H1 (cell line): Measurements from ENCODE around the gene NPR1. TPM values are rescaled to one million over a fixed set of nuclear protein-coding genes. Genes with fewer than 3 reads are reported as not detected.

Experiments
- CTCF ChIA-PET: fragments of 300-600 bp; sonication (Branson Sonifier 250); formaldehyde crosslinking; loops from one replicate; lab custom pipeline; 2021; ENCODE audit not compliant: partially characterized antibody; lab: Charles Lee
- POLR2A ChIA-PET: fragments of 300-600 bp; sonication (Branson Sonifier 250); formaldehyde crosslinking; loops from one replicate; lab custom pipeline; 2021; ENCODE audit warnings: inconsistent platforms; ENCODE audit not compliant: partially characterized antibody; lab: Charles Lee
- DNase-seq, 2 experiments: peaks; one replicate each; pipeline versions ENCODE4 v3.0.0 to v3.0.0-alpha.2; 2010 to 2022; ENCODE audit warnings: low spot score in 2 of 2, low read depth in 1 of 2, mixed read lengths in 1 of 2
- FAIRE-seq: peaks from 2 replicates; lab custom pipeline; 2011; peaks lifted over from hg19 to GRCh38; lab: Jason Lieb, UNC
- H2AFZ ChIP-seq: 2 replicates; pipeline ENCODE4 v1.8.1; 2012; ENCODE audit warnings: low read length, inconsistent platforms
- H2AK5ac ChIP-seq: 2 replicates; pipeline ENCODE4 v1.6.1; 2013; ENCODE audit warnings: low read depth, low read length
- H2BK120ac ChIP-seq: replicated peaks from 2 replicates; pipeline ENCODE3; 2013; ENCODE audit warnings: low read depth, low read length, inconsistent platforms
- H2BK12ac ChIP-seq: 2 replicates; pipeline ENCODE4 v1.6.1; 2013; ENCODE audit warnings: low read depth, low read length
- H2BK15ac ChIP-seq: 2 replicates; pipeline ENCODE4 v1.6.1; 2013; ENCODE audit warnings: low read length
- H2BK20ac ChIP-seq: 2 replicates; pipeline ENCODE4 v1.6.1; 2013; ENCODE audit warnings: low read length
- H2BK5ac ChIP-seq: 2 replicates; pipeline ENCODE4 v1.6.1; 2013; ENCODE audit warnings: low read depth, low read length
- H3K14ac ChIP-seq: 2 replicates; pipeline ENCODE4 v1.6.1; 2013; ENCODE audit warnings: inconsistent platforms; ENCODE audit not compliant: insufficient read length
- H3K18ac ChIP-seq: 2 replicates; pipeline ENCODE4 v1.6.1; 2013; ENCODE audit warnings: low read length; ENCODE audit errors: extremely low read depth
- H3K23ac ChIP-seq: 2 replicates; pipeline ENCODE4 v1.6.1; 2013; ENCODE audit warnings: inconsistent platforms; ENCODE audit not compliant: insufficient read length
- H3K23me2 ChIP-seq: 2 replicates; pipeline ENCODE4 v1.6.1; 2013; ENCODE audit warnings: low read depth, low read length
- H3K27ac ChIP-seq: 2 replicates; pipeline ENCODE4 v1.6.1; 2011; ENCODE audit warnings: low read depth, low read length, inconsistent platforms
- H3K27me3 ChIP-seq, 4 experiments: replicated peaks in 1 of 4; 1 replicate in 1 of 4; 2 replicates in 3 of 4; pipeline versions ENCODE4 v1.6.1 to v1.8.1; 2011 to 2013; ENCODE audit warnings: low read length in 3 of 4, mild to moderate bottlenecking in 3 of 4, inconsistent platforms in 2 of 4, mixed read lengths in 2 of 4, moderate library complexity in 1 of 4; ENCODE audit not compliant: control insufficient read depth in 3 of 4, insufficient read depth in 3 of 4; ENCODE audit errors: extremely low read depth in 1 of 4
- H3K36me3 ChIP-seq, 4 experiments: 2 replicates each; pipeline versions ENCODE4 v1.6.1 to v1.8.1; 2011 to 2013; ENCODE audit warnings: mild to moderate bottlenecking in 4 of 4, low read length in 3 of 4, moderate library complexity in 2 of 4, control low read depth in 1 of 4, inconsistent platforms in 1 of 4; ENCODE audit not compliant: insufficient read depth in 4 of 4, control insufficient read depth in 2 of 4
- H3K4ac ChIP-seq: replicated peaks from 2 replicates; pipeline ENCODE3; 2013; ENCODE audit warnings: low read length, low read depth, mixed read lengths, inconsistent platforms; ENCODE audit not compliant: insufficient read length
- H3K4me1 ChIP-seq, 4 experiments: replicated peaks in 1 of 4; 1 replicate in 1 of 4; 2 replicates in 3 of 4; pipeline versions ENCODE4 v1.6.1 to v1.8.1; 2011 to 2013; ENCODE audit warnings: low read length in 3 of 4, inconsistent platforms in 2 of 4, mixed read lengths in 1 of 4; ENCODE audit not compliant: insufficient read depth in 4 of 4, control insufficient read depth in 3 of 4
- H3K4me2 ChIP-seq, 2 experiments: 2 replicates each; pipeline versions ENCODE4 v1.6.1 to v1.8.1; 2011 to 2013; ENCODE audit warnings: low read depth in 2 of 2, low read length in 2 of 2, control low read depth in 1 of 2, inconsistent platforms in 1 of 2, mild to moderate bottlenecking in 1 of 2; ENCODE audit not compliant: insufficient read depth in 1 of 2
- H3K4me3 ChIP-seq, 4 experiments: fragments of 200-600, 300-600 bp in 1 of 4; sonication (generic), shearing (Covaris generic), sonication (Bioruptor Twin) in 1 of 4; 2 replicates each; pipeline versions ENCODE4 v1.5.1 to v1.8.1; 2011 to 2016; ENCODE audit warnings: low read length in 4 of 4, low read depth in 3 of 4, control low read depth in 2 of 4, inconsistent platforms in 2 of 4, mild to moderate bottlenecking in 2 of 4, mixed read lengths in 1 of 4, moderate library complexity in 1 of 4; ENCODE audit not compliant: insufficient read depth in 2 of 4; ENCODE audit errors: extremely low read depth in 1 of 4
- H3K56ac ChIP-seq: replicated peaks from 2 replicates; pipeline ENCODE3; 2013; ENCODE audit warnings: low read depth, mild to moderate bottlenecking, mixed read lengths, low read length, inconsistent platforms; ENCODE audit not compliant: insufficient read length
- H3K79me1 ChIP-seq: 2 replicates; pipeline ENCODE4 v1.6.1; 2013; ENCODE audit warnings: low read depth, low read length, control low read depth
- H3K79me2 ChIP-seq, 2 experiments: 2 replicates each; pipeline versions ENCODE4 v1.6.1 to v1.8.1; 2012 to 2013; ENCODE audit warnings: low read length in 2 of 2, mild to moderate bottlenecking in 2 of 2, inconsistent platforms in 1 of 2; ENCODE audit not compliant: insufficient read depth in 2 of 2, control insufficient read depth in 1 of 2
- H3K9ac ChIP-seq, 4 experiments: replicated peaks in 1 of 4; 1 replicate in 1 of 4; 2 replicates in 3 of 4; pipeline versions ENCODE4 v1.6.1 to v1.8.1; 2011 to 2013; ENCODE audit warnings: low read depth in 3 of 4, low read length in 3 of 4, control low read depth in 2 of 4, mild to moderate bottlenecking in 2 of 4, moderate library complexity in 2 of 4, inconsistent platforms in 1 of 4; ENCODE audit errors: extremely low read depth in 1 of 4
- H3K9me3 ChIP-seq, 2 experiments: 2 replicates each; pipeline versions ENCODE4 v1.6.1 to v1.8.1; 2012 to 2013; ENCODE audit warnings: mild to moderate bottlenecking in 2 of 2, moderate library complexity in 2 of 2, control low read depth in 1 of 2, inconsistent platforms in 1 of 2, low read depth in 1 of 2, low read length in 1 of 2, mixed read lengths in 1 of 2; ENCODE audit not compliant: insufficient read depth in 2 of 2
- H4K20me1 ChIP-seq, 2 experiments: replicated peaks in 1 of 2; 2 replicates each; pipeline versions ENCODE3 to v1.8.1; 2011 to 2013; ENCODE audit warnings: inconsistent platforms in 2 of 2, low read length in 2 of 2, mild to moderate bottlenecking in 1 of 2; ENCODE audit not compliant: insufficient read depth in 2 of 2, control insufficient read depth in 1 of 2
- H4K5ac ChIP-seq: 2 replicates; pipeline ENCODE4 v1.6.1; 2013; ENCODE audit warnings: low read length, low read depth, mixed read lengths, inconsistent platforms; ENCODE audit not compliant: insufficient read length
- H4K8ac ChIP-seq: 2 replicates; pipeline ENCODE4 v1.8.0; 2013; ENCODE audit warnings: mild to moderate bottlenecking, moderate library complexity, low read length, inconsistent platforms; ENCODE audit not compliant: insufficient read depth; ENCODE audit errors: extremely low read depth
- H4K91ac ChIP-seq: replicated peaks from 2 replicates; pipeline ENCODE3; 2013; ENCODE audit warnings: low read length, mixed read lengths, inconsistent platforms; ENCODE audit not compliant: insufficient read length
- ASH2L ChIP-seq: fragments of 200-600, 300-600 bp; sonication (generic); IDR thresholded peaks from one replicate; pipeline ENCODE4 v1.7.1; 2017; ENCODE audit warnings: low read length
- CBX8 ChIP-seq: fragments of 300-800, 300-1000 bp; sonication (generic); IDR thresholded peaks from 2 replicates; pipeline ENCODE4 v1.7.1; 2016; ENCODE audit warnings: low read depth, low read length, borderline replicate concordance
- EP300 ChIP-seq, 2 experiments: IDR thresholded peaks; 1 replicate in 1 of 2; 2 replicates in 1 of 2; pipeline ENCODE4 v1.6.1; 2011 to 2012; ENCODE audit warnings: low read depth in 2 of 2, low read length in 2 of 2, mild to moderate bottlenecking in 2 of 2, borderline replicate concordance in 1 of 2, inconsistent platforms in 1 of 2, moderate library complexity in 1 of 2
- GABPA ChIP-seq: IDR thresholded peaks from 2 replicates; pipeline ENCODE4 v1.6.1; 2011; ENCODE audit warnings: mild to moderate bottlenecking, low read length, moderate library complexity, borderline replicate concordance; ENCODE audit not compliant: insufficient read depth
- JUN ChIP-seq: IDR thresholded peaks from 2 replicates; pipeline ENCODE4 v1.6.1; 2011; ENCODE audit warnings: low read depth, mild to moderate bottlenecking, improper control_type of control experiment, low read length
- MAFK ChIP-seq: IDR thresholded peaks from 2 replicates; pipeline ENCODE4 v1.6.1; 2012; ENCODE audit warnings: low read depth, mild to moderate bottlenecking, improper control_type of control experiment, low read length
- NRF1 ChIP-seq: IDR thresholded peaks from 2 replicates; pipeline ENCODE4 v1.6.1; 2011; ENCODE audit warnings: mild to moderate bottlenecking, low read depth, low read length, improper control_type of control experiment
- POLR2A ChIP-seq, 2 experiments: IDR thresholded peaks; 1 replicate in 1 of 2; 2 replicates in 1 of 2; pipeline ENCODE4 v1.6.1; 2011; ENCODE audit warnings: low read depth in 2 of 2, low read length in 2 of 2, mild to moderate bottlenecking in 2 of 2; ENCODE audit errors: control extremely low read depth in 1 of 2
- RFX5 ChIP-seq: IDR thresholded peaks from 2 replicates; pipeline ENCODE4 v1.6.1; 2011; ENCODE audit warnings: low read depth, low read length, improper control_type of control experiment, borderline replicate concordance
- SP4 ChIP-seq: IDR thresholded peaks from 2 replicates; pipeline ENCODE4 v1.6.1; 2012; ENCODE audit warnings: low read length, inconsistent platforms
- SUZ12 ChIP-seq: fragments of 200-600 bp; sonication (generic); IDR thresholded peaks from 2 replicates; pipeline ENCODE4 v1.6.1; 2012; ENCODE audit warnings: mild to moderate bottlenecking, inconsistent platforms, low read length, moderate library complexity, mixed read lengths
- TEAD4 ChIP-seq: IDR thresholded peaks from 2 replicates; pipeline ENCODE4 v1.6.1; 2012; ENCODE audit warnings: low read depth, low read length, inconsistent platforms, mixed read lengths
- ZNF274 ChIP-seq: IDR thresholded peaks from 2 replicates; pipeline ENCODE4 v1.7.0; 2012; ENCODE audit warnings: low read length, borderline replicate concordance; ENCODE audit errors: extremely low read depth
- WGBS, 2 experiments: shearing (Covaris generic) in 1 of 2; methylation state at CpG; one replicate each; pipeline versions ENCODE4 v1.1.6 to v1.1.7; 2013 to 2015; ENCODE audit warnings: low lambda C conversion rate in 2 of 2, mixed read lengths in 2 of 2, inconsistent platforms in 1 of 2, low coverage in 1 of 2, missing lambda C conversion rate in 1 of 2; ENCODE audit not compliant: insufficient replicate concordance in 2 of 2, insufficient coverage in 1 of 2, insufficient read length in 1 of 2; ENCODE audit errors: extremely low coverage in 1 of 2, missing lambda C conversion rate in 1 of 2; 5-methylcytosine and 5-hydroxymethylcytosine counted together
- polyA plus RNA-seq, 7 experiments: library from polyadenylated mRNA; depleted of rRNA in 3 of 7; stranded (reverse) in 5 of 7; unstranded in 2 of 7; fragments of >200 nt in 5 of 7; fragments of 200-250 nt in 2 of 7; gene quantifications; 1 replicate in 5 of 7; 2 replicates in 1 of 7; 4 replicates in 1 of 7; pipeline versions ENCODE4 v1.2.1 to v1.2.3, GENCODE V29; 2011 to 2013; ENCODE audit warnings: missing spikeins in 2 of 7, mixed read lengths in 2 of 7
- total RNA-seq: library from RNA; stranded (reverse); fragmentation: NEBNext Ultra II Directional; extraction: Animal tissue kit (Norgen Biotek cat#: 25700); gene quantifications from 2 replicates; pipeline ENCODE4 v1.2.1, GENCODE V29; 2021

The NPR1 gene
- total and polyA plus RNA-seq, 2 of the 8 experiments (the other 6 are each of a cell fraction or from before 2014, with no cell fraction given) = 11.7 to 13.2 TPM

- DNase-seq = no peak
- no peaks in the 10 kb centered on the region for H4K20me1 ChIP-seq
- H3K23me2 ChIP-seq = no peaks in the 10 kb centered on the region
- H4K8ac ChIP-seq = no peak overlapping the region
- H2BK12ac ChIP-seq = no peak overlapping the region
- peaks cover 3 to 18% (median 12%) of the 10 kb centered on the region in 4 experiments for H3K4me1 ChIP-seq
- ChIA-PET POLR2A (interaction anchor here (0.8 to 2.2 kb wide), 9 partner anchors 9 to 266 kb away, joined by 3 to 11 read pairs (median 4); partner anchors contain the start of genes CHTOP, SLC27A3 and SLC39A1), CTCF (interaction anchor here (0.6 to 3.1 kb wide), 8 partner anchors 9 to 129 kb away, joined by 3 to 17 read pairs (median 4); partner anchors contain the start of gene NPR1)
- H3K4me3 ChIP-seq = no peak overlapping the region
- H3K36me3 ChIP-seq = no peaks in the 10 kb centered on the region
- H3K79me2 ChIP-seq = no peaks in the 10 kb centered on the region
- FAIRE-seq = no peak
- H2AFZ ChIP-seq = no peak overlapping the region
- peak overlapping the region; percentile 92; the same call in 1 of the 2 replicates for H2BK5ac ChIP-seq
- H3K23ac ChIP-seq = no peak overlapping the region
- no peak overlapping the region for H3K27ac ChIP-seq
- 78% methylated on average over 8 of the region's 8 CpGs; no CpG with 5 or more reads in 1 of the 2 experiments for WGBS, 2 experiments
- H2BK20ac ChIP-seq = no peak overlapping the region
- H3K79me1 ChIP-seq = no peaks in the 10 kb centered on the region
- no peaks in the 10 kb centered on the region for H3K27me3 ChIP-seq
- H3K14ac ChIP-seq = no peak overlapping the region
- H4K91ac ChIP-seq = no peak overlapping the region
- H3K4ac ChIP-seq = no peak overlapping the region
- H2BK15ac ChIP-seq = no peak overlapping the region
- no peak overlapping the region for H3K4me2 ChIP-seq
- no peak overlapping the region for H3K56ac ChIP-seq
- no peak overlapping the region for H2AK5ac ChIP-seq
- no peak overlapping the region; a peak in 1 of 7 replicates for H3K9ac ChIP-seq
- no peak overlapping the region for H3K18ac ChIP-seq
- H2BK120ac ChIP-seq = no peak overlapping the region
- no peaks in the 10 kb centered on the region for H3K9me3 ChIP-seq
- H4K5ac ChIP-seq = no peak overlapping the region
- no peak for TF ChIP-seq GABPA
- no peak for TF ChIP-seq NRF1
- no peak for TF ChIP-seq RFX5
- TF ChIP-seq EP300 (IDR thresholded peaks at IDR 0.05; ENCODE audit: borderline replicate concordance in 1 of 2, low read depth in 2 of 2, low read length in 2 of 2) = no peak
- TF ChIP-seq SUZ12 = no peak
- TF ChIP-seq MAFK = no peak
- TF ChIP-seq ASH2L = no peak
- no peak for TF ChIP-seq JUN
- no peak for TF ChIP-seq POLR2A (IDR thresholded peaks at IDR 0.05; ENCODE audit: control extremely low read depth in 1 of 2, low read depth in 2 of 2, low read length in 2 of 2)
- TF ChIP-seq CBX8 = no peak
- TF ChIP-seq TEAD4 = no peak
- no peak for TF ChIP-seq ZNF274
- TF ChIP-seq SP4 = no peak
Measured at GRCh38 chr1:153696741-153697140, 18.3 kb downstream of the NPR1 start.
